GM12801 (cell line): ENCODE measurements around the gene B3GNT9.

Experiments used
- TF ChIP-seq, protein P1 (sequence below): IDR thresholded peaks from one replicate; pipeline ENCODE4 v1.5.1; 2011; ENCODE audit warnings: control low read depth; ENCODE audit not compliant: insufficient read length; ENCODE audit errors: extremely low read depth

B3GNT9 gene

DNA sequence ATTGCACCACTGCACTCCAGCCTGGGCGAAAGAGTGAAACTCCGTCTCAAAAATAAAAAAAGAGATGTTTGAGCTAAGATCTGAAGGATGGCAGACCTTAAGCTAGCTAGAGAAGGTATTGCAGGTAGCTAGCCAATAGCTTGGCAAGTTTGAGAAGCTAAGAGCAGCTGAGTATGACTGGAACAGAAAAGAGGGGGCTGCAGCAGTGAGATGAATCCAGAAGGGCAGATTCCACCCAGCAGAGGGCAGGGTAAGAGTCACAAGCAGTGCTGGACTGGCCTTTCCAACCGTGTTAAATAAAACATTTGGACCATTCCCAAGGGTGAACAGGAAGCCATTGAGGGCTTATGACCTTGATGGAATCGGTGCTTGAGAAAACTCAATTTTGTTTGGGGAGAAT, 46.7 kb downstream of the B3GNT9 start:
- TF ChIP-seq, protein P1, sequence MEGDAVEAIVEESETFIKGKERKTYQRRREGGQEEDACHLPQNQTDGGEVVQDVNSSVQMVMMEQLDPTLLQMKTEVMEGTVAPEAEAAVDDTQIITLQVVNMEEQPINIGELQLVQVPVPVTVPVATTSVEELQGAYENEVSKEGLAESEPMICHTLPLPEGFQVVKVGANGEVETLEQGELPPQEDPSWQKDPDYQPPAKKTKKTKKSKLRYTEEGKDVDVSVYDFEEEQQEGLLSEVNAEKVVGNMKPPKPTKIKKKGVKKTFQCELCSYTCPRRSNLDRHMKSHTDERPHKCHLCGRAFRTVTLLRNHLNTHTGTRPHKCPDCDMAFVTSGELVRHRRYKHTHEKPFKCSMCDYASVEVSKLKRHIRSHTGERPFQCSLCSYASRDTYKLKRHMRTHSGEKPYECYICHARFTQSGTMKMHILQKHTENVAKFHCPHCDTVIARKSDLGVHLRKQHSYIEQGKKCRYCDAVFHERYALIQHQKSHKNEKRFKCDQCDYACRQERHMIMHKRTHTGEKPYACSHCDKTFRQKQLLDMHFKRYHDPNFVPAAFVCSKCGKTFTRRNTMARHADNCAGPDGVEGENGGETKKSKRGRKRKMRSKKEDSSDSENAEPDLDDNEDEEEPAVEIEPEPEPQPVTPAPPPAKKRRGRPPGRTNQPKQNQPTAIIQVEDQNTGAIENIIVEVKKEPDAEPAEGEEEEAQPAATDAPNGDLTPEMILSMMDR, result no peak

DNA sequence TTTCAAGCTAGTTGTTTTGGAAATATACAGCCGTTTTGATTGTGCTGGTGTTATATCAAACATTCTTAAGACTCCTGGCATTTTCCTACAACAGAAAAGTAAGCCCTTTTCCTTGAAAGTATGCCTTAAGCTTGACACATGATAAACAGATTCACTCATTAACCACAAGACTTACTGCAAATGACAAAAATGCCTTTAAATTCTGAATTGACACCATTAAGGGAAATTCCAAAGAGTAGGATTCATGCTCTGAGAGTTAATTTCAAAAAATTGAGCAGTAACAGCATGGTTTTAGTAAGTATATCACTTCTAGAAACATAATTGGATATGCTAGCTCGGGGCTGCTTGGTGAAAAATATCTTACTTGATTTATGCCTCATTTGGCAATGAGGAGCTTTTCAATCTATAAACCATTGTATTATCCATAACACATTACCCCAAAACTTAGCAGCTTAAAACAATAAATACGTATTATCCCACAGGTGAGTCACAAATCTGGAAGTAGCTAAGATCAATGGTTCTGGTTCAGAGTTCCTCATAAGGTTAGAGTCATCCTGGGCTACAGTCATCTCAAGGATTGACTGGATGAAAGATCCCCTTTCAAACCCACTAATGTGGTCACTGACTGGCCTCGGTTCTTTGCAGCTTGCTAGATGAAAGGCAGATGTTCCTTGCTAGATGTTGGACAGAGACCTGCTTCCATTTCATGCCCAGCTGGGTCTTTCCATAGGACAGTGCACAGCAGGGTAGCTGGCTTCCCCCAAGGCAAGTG, 49.3 kb downstream of the B3GNT9 start:
- TF ChIP-seq, protein P1, result no peak

- TF ChIP-seq, protein P1, result no peak
Measured at GRCh38 chr16:67100569-67101310, 50.1 kb downstream of the B3GNT9 start.

DNA sequence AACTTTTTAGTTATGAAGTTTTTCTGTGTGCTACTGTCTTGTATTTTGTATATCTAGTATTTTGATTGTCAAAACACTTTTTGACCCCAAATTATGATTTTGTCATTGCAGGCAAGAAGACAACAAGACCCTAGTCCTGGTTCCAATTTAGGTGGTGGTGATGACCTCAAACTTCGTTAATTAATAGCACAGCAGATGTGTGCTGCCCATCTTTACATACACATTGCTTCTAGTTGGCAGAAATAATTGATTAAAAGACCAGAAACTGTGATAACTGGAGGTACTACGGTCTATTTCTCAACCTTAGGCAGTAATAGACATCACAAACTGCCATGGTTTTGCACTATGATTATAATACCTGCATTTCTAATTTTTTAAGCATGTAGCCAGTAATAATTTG, 52.2 kb downstream of the B3GNT9 start:
- TF ChIP-seq, protein P1, result no peak
